ENCODE results near the gene TGFBR2. TPM values are rescaled to one million over a fixed set of nuclear protein-coding genes. Genes with fewer than 3 reads are reported as not detected.

TGFBR2 gene
- total and polyA plus RNA-seq, 2 of the 13 experiments (the other 11 are each of a cell fraction or from before 2014, with no cell fraction given): 82.2 to 187 TPM

DNA sequence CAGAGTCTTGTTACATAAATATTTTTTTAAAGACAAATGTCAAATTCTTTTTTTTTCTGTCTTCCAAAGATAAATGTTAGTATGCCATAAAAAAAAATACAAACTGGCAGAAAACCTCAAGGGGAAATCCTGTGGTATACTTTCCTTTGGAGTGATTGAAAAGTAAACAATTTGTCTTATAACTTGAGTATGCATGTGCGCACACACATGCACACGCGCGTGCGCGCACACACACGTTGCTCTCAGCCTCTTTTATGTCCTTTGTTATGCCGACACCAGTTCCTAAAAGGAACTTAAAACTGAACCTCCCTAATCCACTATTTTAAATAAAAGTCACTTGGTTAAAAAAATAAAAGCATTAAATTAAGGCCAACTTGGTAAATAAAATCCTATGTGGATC, 58.1 kb downstream of the TGFBR2 start:
- peaks cover 22 to 78% of the 10 kb centered on the region in 2 experiments for H3K36me3 ChIP-seq (replicated peaks in 1 of 2; ENCODE audit: control insufficient read depth in 1 of 2, insufficient read depth in 2 of 2, low read length in 2 of 2)
- CTCF ChIA-PET (ENCODE audit: low intra/inter-chr PET ratio, low total read pairs): no interaction called here
- H3K4me2 ChIP-seq (ENCODE audit: low read depth, low read length): no peak overlapping the region
- intact Hi-C loops (cut with micrococcal nuclease; ENCODE audit: unreplicated experiment): no loop called here
- FAIRE-seq (no peak), DNase-seq (ENCODE audit: low spot score) (no peak), ATAC-seq (no peak)
- no peaks in the 10 kb centered on the region for H3K9me3 ChIP-seq (ENCODE audit: low read length)
- BruUV-seq (replicated peaks): TSS peak; percentile 1
- WGBS (ENCODE audit: low lambda C conversion rate): 97% methylated on average over 8 of the region's 8 CpGs
- H4K20me1 ChIP-seq (ENCODE audit: insufficient read depth, low read length): peaks cover 60% of the 10 kb centered on the region
- no peaks in the 10 kb centered on the region for H3K27me3 ChIP-seq (ENCODE audit: control insufficient read depth in 1 of 2, insufficient read depth in 2 of 2, low read length in 2 of 2)
- POLR2A ChIA-PET: no interaction called here
- H3K4me1 ChIP-seq (ENCODE audit: insufficient read depth, low read length): peaks cover 21% of the 10 kb centered on the region
- no peak overlapping the region for H3K27ac ChIP-seq (ENCODE audit: extremely low read length, insufficient read depth, low read length)
- peak; percentile 45; the same call in 1 of the 2 replicates for TF ChIP-seq POLR2G (IDR thresholded peaks at IDR 0.05; ENCODE audit: low read depth, low read length)
- TF ChIP-seq FOXC1 (CRISPR knock-in tag; IDR thresholded peaks at IDR 0.05; ENCODE audit: borderline replicate concordance): no peak
- in situ Hi-C loops (cut with HindIII; ENCODE audit: extremely low pct_ligation_motif_present, low pct_unique_long_range_greater_than_20kb): no loop called here
- peaks cover 75% of the 10 kb centered on the region for H3K79me2 ChIP-seq (ENCODE audit: insufficient read depth, low read length)
- H3K9ac ChIP-seq (ENCODE audit: insufficient read depth, low read depth, low read length): no peak overlapping the region
- H2AFZ ChIP-seq (ENCODE audit: low read length): no peak overlapping the region
- no peak overlapping the region for H3K4me3 ChIP-seq (replicated peaks in 1 of 3; ENCODE audit: insufficient read depth in 1 of 3, low read depth in 2 of 3, low read length in 3 of 3)

DNA sequence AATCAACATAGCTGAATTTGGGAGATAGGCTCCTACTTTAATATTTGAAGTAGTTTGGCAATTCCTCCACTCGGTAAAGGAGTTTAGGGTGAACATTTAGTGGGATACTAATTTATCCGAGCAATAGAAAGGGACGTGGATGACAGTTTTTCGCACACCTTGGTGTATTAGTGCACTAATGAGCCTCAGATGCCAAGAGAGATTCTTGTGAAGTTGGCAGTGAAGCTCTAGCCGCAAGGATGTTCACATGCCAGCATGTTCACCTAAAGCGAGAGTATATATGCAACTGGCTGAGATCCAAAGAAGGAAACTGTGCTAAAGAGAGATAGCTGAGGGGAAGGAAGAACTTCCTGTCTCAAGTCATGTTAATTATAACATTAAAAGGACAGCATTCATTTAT, 58.5 kb downstream of the TGFBR2 start:
- FAIRE-seq (no peak), DNase-seq (ENCODE audit: low spot score) (no peak), ATAC-seq (no peak)
- no peak overlapping the region for H3K4me3 ChIP-seq (replicated peaks in 1 of 3; ENCODE audit: insufficient read depth in 1 of 3, low read depth in 2 of 3, low read length in 3 of 3)
- H3K9ac ChIP-seq (ENCODE audit: insufficient read depth, low read depth, low read length): no peak overlapping the region
- peaks cover 18% of the 10 kb centered on the region; the same call in 1 of the 2 replicates for H3K4me1 ChIP-seq (ENCODE audit: insufficient read depth, low read length)
- in situ Hi-C loops (cut with HindIII; ENCODE audit: extremely low pct_ligation_motif_present, low pct_unique_long_range_greater_than_20kb) (no loop called here), intact Hi-C loops (cut with micrococcal nuclease; ENCODE audit: unreplicated experiment) (no loop called here)
- no peak overlapping the region for H3K4me2 ChIP-seq (ENCODE audit: low read depth, low read length)
- no peak overlapping the region for H3K27ac ChIP-seq (ENCODE audit: extremely low read length, insufficient read depth, low read length)
- H3K79me2 ChIP-seq (ENCODE audit: insufficient read depth, low read length): peaks cover 75% of the 10 kb centered on the region
- 98% methylated on average over 6 of the region's 6 CpGs for WGBS (ENCODE audit: low lambda C conversion rate)
- ChIA-PET CTCF (ENCODE audit: low intra/inter-chr PET ratio, low total read pairs) (no interaction called here), POLR2A (interaction anchor here (1.3 kb wide), 1 partner anchor 59 kb away, joined by 3 read pairs; no protein-coding TSS in a partner anchor)
- peaks cover 22 to 78% of the 10 kb centered on the region in 2 experiments for H3K36me3 ChIP-seq (replicated peaks in 1 of 2; ENCODE audit: control insufficient read depth in 1 of 2, insufficient read depth in 2 of 2, low read length in 2 of 2)
- no peak overlapping the region for H2AFZ ChIP-seq (ENCODE audit: low read length)
- H3K27me3 ChIP-seq (ENCODE audit: control insufficient read depth in 1 of 2, insufficient read depth in 2 of 2, low read length in 2 of 2): no peaks in the 10 kb centered on the region
- no TSS peak for BruUV-seq (replicated peaks)
- H3K9me3 ChIP-seq (ENCODE audit: low read length): no peaks in the 10 kb centered on the region
- peaks cover 59% of the 10 kb centered on the region for H4K20me1 ChIP-seq (ENCODE audit: insufficient read depth, low read length)
- TF ChIP-seq PAX8 (CRISPR knock-in tag; IDR thresholded peaks at IDR 0.05; ENCODE audit: borderline replicate concordance): no peak
- no peak for TF ChIP-seq SNAPC2 (CRISPR knock-in tag; IDR thresholded peaks at IDR 0.05)
- no peak for TF ChIP-seq MBNL3 (CRISPR knock-in tag; conservative IDR thresholded peaks at IDR 0.05)
- TF ChIP-seq HNF4G (IDR thresholded peaks at IDR 0.05; ENCODE audit: borderline replicate concordance, low read depth, low read length): no peak
- no peak for TF ChIP-seq HNF4G (CRISPR knock-in tag; IDR thresholded peaks at IDR 0.05; ENCODE audit: borderline replicate concordance, low read depth)
- no peak for TF ChIP-seq REST (IDR thresholded peaks at IDR 0.05; ENCODE audit: borderline replicate concordance in 1 of 2, low read depth in 1 of 2, low read length in 2 of 2)
- TF ChIP-seq, protein P1, sequence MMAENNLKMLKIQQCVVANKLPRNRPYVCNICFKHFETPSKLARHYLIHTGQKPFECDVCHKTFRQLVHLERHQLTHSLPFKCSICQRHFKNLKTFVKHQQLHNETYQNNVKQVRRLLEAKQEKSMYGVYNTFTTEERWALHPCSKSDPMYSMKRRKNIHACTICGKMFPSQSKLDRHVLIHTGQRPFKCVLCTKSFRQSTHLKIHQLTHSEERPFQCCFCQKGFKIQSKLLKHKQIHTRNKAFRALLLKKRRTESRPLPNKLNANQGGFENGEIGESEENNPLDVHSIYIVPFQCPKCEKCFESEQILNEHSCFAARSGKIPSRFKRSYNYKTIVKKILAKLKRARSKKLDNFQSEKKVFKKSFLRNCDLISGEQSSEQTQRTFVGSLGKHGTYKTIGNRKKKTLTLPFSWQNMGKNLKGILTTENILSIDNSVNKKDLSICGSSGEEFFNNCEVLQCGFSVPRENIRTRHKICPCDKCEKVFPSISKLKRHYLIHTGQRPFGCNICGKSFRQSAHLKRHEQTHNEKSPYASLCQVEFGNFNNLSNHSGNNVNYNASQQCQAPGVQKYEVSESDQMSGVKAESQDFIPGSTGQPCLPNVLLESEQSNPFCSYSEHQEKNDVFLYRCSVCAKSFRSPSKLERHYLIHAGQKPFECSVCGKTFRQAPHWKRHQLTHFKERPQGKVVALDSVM (CRISPR knock-in tag; IDR thresholded peaks at IDR 0.05): no peak

Measured in HepG2 (cell line).